GM21717 (cell line): ENCODE results near the gene MPZL1.
"Not testable (repeated sequence)": the region's sequence is repeated elsewhere in the genome, so short reads cannot be mapped to it uniquely, and the experiment has no call there.

Source experiments
- ATAC-seq: cut with Tn5 transposase; IDR thresholded peaks from one replicate; pipeline ENCODE4 v1.9.1; 2021; ENCODE audit warnings: mild to moderate bottlenecking, moderate library complexity; ENCODE audit not compliant: unreplicated experiment

MPZL1 gene

DNA sequence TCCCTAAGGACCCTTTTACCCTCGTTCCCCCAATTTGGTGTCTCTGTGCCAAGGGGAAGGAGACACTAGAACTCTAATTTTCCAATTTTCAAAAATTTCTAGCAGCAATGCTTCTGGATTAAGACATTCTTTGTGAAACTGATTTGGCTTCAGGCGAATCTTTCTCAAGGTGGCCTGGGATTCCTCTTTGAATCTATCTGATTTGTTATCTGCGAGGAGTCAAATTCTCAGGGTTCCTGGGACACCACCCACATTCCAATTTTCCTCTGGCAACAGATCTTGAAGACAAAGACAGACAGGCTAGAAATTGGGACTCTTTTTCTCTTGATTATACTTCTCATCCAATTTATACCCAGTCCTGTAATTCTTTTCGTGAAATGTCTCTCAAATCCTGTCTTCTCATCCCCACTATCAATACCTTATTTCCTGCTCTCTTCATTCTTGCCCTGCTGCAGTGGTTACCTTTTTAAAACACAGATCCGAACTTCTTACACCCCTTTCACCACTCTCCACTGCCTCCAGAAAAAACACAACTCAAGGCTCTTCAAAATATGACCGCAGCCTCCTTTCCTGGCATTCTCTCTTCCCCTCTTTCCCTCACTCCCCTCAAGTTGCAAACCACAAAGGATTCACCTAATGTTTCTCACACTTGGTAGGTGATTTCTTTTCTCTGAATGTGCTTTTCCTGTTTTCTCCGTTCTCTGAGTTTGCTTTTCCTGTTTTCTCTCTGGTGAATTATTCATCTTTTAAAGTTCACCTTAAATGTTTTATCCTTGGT, 2.7 kb upstream of the MPZL1 start:
- ATAC-seq: no peak

DNA sequence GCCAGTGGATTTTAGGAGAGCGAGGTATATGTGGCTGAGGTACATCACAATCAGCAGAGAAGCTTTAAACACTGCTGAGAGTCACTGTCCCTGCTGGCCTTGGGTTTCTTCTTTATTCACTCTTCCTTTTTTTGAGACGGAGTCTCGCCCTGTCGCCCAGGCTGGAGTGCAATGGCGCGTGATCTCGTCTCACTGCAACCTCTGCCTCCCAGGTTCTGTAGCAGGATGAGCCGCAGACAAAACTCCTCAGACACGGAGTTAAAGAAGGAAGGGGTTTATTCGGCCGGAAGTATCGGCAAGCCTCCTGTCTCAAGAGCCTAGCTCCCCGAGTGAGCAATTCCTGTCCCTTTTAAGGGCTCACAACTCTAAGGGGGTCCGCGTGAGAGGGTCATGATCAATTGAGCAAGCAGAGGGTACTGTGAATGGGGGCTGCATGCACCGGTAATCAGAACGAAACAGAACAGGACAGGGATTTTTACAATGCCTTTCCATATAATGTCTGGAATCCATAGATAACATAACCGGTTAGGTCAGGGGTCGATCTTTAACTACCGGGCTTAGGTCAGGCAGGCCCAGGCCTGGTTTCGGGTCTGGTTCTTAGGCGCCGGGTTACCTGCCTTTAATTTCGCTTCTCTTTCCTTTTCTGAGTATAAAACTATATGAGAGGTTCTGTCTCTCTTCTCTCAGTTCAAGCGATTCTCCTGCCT, 1.9 kb upstream of the MPZL1 start:
- not testable (repeated sequence) for ATAC-seq

DNA sequence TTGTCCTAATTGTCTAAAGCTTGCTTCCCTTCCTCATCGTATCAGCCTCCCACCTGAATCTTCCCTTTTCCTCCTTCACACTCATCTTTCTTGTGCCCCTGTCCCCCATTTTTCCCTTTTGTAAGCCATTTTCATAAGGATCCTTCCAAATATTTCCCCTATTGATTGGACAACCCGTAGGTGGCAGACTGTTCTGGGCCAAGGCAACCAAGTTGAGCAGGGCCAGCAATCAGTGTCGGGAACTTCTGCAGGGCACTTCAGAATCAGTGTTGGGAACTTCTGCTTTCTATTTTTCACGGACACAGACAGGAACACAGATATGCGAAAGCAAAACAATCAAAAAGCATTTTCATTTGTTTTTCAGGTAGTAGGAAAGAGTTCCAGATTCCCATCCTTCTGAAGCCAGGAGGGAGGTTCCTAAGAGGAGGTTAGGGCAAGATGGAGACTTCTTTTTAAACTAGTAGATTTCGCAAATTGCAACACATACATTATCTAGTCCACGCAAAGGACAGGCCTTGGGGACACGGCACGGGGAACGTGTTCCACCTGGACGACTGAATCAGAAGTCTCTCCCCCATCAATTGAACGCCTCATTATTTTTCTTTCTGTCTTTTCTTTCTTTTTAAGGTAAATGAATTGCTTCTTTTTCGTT, 691 bp upstream of the MPZL1 start:
- ATAC-seq: no peak

DNA sequence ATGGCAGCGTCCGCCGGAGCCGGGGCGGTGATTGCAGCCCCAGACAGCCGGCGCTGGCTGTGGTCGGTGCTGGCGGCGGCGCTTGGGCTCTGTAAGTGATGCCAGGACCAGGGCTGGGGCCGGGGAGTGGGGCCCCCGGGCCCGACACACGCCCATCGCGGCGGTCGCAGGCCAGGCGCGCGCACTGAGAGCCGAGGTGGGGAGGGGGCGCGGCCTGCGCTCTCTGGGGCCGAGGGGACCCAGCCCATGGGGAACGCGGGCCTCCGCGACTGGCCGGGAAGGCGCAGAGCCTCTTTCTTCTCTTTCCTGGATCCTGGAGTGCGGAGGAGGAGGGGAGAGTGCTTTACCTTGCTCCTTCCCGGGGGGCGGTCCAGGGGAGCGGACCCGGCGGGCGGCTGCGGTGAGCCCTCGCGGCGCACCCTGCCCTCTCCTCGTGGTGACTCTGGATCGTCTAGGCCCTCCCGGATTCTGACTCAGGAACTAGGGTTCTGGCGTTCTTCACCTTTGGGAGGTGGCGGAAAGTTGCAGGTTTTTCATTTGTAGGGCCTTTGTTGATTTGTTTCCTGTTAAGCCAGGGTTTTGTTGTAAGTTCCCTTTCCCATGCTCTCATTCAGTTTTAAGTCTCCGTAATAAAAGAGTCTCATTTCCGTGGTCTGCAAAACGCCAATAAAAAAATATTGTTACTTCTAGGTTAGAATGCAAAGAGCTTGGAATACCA, 529 bp downstream of the MPZL1 start:
- ATAC-seq: peak; percentile 20

DNA sequence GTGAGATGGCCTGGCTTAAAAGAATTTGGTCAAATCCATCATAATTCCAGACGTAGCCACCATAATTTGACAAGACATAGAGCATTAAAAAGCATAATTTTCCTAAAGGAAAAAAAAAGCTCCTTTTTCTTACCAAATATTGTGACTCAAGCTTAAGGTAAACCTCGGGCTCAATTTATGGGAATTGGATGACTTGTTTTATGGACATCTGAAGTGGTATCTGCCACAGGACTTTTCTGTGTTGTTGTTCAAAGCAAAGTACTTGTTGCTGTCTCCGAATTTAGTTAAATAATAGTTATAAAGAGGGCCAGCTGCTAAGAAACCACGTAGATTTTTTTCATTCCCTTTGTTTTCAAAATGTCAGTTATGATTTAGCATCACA, 1.1 kb downstream of the MPZL1 start:
- ATAC-seq: no peak

DNA sequence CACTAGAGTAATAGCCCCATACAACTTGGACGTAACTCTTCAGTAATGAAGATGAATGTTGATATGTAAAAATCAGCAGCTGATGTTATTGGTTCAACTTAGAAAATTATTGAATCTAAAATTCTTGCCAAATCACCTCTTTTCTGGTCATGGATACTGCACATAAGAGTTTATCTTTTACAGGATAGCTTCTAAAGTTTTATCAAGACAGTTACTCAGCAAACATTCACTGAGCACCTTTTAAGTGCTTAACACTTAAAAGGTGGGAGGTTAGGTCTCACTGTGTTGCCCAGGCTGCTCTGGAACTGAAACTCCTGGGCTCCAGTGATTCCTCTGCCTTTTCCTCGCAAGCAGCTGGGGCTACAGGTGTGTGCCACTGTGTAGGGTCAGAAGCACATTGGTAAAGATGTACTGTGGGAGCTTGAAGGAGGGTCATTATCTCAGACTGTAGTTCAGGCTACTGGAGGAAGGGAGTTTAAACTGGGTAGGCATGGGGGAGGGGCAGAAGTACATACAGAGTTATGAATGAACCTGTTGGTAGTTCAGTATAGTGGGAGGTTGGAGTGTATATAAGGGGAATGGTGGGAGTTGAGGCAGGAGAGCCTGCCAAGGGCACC, 2.0 kb downstream of the MPZL1 start:
- ATAC-seq: no peak

DNA sequence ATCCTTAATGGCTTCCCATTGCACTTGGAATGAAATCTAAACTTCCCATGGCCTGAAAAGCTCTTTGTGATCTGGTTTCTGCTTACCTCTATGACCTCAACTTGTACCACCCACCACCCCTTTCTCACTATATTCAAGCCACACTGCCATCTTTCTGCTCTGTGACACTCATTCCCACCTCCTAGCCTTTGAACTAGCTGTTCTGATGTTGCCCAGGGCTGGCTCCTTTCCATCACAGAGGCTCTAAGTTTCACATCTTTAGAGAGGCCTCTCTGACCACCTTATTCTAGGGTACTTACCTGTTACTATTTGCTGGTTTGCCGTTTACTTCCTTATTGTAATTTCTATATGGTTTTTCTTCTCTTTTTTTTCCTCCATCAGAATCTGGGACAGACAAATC, 4.2 kb downstream of the MPZL1 start:
- ATAC-seq: no peak

DNA sequence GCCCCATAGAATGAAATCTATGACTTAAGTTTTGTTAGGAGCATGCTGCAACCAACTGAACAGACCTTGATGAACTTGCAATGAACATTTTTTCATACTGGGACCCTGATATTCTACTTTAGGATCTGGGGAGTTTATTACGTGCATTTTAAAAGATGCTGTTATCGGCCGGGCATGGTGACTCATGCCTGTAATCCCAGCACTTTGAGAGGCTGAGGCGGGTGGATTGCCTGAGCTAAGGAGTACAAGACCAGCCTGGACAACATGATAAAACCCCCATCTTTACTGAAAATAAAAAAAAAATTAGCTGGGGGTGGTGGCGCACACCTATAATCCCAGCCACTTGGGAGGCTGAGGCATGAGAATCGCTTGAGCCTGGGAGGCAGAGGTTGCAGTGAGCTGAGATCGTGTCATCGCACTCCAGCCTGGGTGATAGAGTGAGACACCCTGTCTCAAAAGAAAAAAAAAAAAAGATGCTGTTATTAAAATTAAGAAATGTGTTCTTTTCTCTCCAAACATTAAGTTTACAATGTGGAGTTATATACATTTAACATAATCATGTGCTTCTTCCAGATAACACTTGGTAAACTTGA, 7.1 kb downstream of the MPZL1 start:
- no peak for ATAC-seq

DNA sequence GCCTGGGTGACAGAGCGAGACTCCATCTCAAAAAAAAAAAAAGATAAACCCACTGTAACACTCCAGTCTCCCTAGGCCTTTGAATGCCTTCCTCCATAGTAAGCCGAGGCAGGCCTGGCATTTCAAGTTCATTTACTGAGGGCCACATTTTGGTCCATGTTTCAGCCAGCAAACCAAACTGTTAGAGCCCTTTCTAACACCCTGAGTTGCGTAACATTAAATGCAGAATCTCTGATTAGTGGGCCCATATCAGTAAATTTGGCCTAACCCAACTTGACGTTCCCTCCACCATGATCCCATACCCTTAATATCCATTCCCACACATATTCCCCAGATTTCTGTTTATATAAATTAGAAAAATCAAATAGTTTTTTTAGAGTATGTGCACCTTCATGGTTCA, 12.4 kb downstream of the MPZL1 start:
- ATAC-seq: no peak

DNA sequence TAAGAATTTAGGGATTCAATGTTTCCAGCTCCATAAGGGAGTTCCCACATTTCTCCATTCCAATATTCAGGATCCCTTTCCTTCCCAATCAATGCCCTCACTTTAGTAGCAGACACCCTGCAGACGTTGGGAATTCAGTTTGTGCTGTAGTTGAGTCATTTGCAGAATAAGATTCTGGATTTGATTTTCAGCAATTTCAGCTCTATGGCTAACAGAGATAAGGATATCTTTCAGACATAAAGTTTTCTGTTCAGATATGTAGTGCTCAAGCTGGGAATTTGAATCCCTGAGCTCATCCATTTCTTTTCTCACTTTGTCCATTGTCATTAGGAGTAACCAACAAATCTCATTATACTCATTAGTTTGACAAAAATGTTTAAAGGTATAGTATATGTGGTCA, 13.1 kb downstream of the MPZL1 start:
- no peak for ATAC-seq

DNA sequence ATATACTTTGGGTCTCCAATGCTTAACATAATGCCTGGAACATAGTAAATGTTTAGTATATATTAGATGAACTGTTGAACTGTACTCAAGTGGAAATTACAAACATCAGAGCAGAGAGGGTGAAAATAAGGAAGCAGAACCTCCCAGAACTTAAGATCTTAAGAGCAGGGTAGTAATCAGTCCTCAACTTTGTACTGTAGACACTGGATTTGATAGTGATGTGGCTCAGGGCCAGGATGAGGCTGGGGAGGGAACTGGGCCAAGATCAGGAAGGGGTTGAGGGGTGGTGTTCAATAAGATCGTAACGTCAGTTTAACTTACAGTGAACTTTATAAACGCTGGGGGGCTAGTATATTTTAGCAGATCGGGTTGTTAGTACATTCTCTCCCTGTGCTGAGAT, 15.4 kb downstream of the MPZL1 start:
- no peak for ATAC-seq

DNA sequence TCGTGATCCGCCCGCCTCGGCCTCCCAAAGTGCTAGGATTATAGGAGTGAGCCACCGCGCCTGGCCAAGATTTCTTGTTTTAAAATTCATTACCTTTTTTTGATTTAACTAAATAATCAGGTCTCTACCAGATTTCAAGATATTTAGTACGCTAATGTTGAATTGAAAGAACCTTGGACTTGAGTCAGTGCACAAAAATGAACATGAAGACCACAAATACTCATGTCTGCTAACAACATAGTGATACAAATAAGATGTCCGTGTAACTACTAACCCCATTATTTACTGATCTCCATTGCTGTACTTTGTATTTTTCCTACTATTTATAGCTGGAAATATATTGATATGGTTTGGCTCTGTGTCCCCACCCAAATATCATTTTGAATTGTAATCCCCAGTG, 16.4 kb downstream of the MPZL1 start:
- ATAC-seq: no peak

DNA sequence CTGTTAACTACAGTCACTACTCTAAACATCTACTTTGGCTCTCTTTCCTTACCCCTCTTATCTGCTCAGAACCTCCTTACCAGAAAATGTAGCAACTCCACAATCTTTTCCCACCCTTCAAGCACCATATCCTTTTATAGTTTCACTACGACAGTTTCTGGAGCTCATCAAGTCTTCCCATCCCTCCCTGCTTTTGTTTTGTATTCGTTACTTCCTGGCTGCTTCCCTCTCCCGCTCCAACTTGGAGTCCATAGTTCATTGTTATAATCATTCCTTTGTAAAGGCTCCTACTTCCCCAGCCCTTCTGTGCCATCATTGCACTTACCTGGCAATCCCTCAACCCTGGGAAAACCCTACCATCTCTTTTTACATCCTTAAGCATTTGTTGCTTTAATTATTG, 18.0 kb downstream of the MPZL1 start:
- ATAC-seq: no peak

DNA sequence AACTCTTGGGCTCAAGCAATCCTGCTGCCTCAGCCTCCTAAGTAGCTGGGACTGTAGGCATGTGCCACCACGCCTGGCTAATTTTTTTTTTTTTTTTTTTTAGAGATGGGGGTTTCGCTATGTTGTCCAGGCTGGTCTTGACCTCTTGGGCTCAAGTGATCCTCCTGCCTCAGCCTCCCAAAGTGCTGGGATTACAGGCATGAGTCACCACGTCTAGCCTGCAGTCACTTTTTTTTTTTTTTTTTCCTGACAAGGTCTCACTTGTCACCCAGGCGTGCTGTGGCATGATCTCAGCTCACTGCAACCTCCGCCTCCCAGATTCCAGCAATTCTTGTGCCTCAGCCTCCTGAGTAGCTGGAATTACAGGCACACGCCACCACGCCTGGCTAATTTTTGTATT, 19.3 kb downstream of the MPZL1 start:
- ATAC-seq: not testable (repeated sequence)

DNA sequence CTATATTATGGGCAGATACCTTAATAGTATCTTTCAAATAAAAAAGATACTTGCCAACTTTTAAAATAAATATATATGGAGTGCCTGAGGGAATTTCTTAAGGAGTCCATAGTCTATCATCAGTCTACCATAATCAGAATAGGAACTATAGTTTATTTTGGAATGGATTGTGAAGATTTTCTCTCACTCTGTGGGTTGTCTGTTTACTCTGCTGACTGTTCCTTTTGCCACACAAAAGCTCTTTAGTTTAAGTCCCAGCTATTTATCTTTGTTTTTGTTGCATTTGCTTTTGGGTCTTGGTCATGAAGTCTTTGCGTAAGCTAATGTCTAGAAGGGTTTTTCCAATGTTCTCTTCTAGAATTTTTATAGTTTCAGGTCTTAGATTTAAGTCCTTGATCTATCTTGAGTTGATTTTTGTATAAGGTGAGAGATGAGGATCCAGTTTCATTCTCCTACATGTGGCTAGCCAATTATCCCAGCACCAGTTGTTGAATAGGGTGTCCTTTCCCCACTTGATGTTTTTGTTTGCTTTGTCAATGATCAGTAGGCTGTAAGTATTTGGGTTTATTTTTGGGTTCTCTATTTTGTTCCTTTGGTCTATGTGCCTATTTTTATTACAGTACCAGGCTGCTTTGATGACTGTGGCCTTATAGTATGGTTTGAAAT, 20.7 kb downstream of the MPZL1 start:
- ATAC-seq: not testable (repeated sequence)

DNA sequence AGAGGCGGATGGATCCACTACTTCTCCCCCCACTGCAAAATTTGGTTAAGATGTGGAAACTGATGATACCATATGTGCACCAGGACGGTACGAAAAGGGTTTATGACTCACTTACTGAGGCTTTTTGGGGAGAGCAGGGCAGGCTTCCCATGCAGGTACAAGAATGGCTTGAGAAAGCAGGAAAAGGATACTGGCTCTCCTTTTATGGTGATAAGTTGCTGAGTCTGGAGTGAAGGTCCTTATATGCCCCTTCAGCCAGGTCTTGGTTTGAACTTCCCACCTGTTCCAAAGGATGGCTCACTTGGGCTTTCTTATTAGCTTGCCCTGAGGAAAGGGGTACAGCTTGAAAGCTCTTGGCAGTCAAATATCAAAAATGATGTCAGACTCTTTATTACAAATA, 23.1 kb downstream of the MPZL1 start:
- no peak for ATAC-seq

DNA sequence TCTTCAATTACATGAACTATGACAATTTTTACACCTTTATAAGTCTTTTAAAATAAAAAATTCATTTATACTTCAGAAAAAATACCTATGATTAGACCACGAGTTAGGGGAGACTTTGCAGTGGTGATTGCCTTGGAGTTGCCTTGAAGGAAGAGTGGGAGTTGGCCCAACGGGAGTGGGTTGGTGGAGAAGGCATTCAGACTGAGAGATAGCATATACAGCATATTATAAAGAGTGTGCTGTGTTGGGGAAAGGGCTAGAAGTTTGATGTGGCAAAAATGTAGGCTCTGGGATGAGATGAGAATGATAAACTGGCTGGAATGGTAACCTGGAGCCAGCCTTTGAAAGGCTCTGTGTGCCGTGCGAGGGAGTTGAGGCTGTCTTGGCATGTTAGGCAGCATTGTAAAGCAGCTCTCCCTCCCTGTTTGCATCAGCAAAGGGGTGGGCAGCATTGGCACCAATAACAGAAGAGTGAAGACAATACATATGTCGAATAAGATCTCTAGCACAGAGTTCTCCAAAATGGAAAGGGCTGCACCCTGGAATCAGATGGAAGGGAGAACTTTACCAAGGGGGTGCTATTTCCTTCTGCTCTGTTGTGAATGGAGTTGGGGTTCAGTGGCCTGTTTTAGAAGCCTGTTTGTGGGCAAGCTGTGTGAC, 24.4 kb downstream of the MPZL1 start:
- no peak for ATAC-seq

DNA sequence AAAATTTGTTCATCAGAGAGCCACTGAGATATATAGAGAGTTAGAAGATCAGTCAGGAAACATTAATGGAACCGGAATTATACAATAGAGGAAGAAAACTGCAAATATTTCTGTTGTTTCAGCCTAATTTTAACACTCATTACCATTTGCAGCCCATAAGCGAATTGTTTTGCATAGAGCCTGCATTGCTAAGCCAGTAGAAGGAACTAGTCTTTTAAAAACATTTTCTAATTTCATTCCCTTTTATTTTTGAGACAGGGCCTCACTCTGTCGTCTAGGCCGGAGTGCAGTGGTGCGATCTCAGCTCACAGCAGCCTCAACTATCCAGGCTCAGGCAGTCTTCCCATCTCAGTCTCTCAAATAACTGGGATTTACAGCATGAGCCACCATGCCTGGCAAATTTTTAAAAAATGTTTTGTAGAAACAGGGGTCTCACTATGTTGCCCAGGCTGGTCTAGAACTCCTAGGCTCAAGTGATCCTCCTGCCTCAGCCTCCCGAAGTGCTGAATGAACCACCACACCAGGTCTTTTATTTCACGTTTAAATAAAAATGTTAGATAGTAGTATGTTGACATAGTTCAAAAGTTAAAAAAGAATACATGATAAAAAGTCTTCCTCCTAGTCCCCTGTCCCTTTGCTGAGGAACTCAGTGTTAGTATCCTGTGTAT, 25.3 kb downstream of the MPZL1 start:
- no peak for ATAC-seq

DNA sequence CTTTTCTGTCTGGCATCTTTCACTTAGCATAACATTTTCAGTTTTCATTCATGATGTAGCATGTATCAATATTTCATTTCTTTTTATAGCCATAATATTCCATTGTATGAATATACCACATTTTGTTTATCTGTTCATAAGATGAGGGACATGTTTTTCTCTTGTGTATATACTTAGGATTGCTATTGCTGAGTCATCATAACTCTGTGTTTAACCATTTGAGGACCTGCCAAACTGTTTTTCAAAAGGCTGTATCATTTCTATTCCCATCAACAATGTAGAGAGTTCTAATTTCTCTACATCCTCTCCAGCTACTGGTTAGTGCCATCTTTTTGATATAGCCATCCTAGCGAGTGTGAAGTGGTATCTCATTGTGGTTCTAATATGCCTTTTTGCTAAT, 26.2 kb downstream of the MPZL1 start:
- no peak for ATAC-seq
